HepG2 (cell line): Measurements from ENCODE around the gene DLX5. TPM values are rescaled to one million over a fixed set of nuclear protein-coding genes. Genes with fewer than 3 reads are reported as not detected.

ENCODE experiments used
- ATAC-seq: fragments of 200-7000 bp; cut with Tn5 transposase; 3 replicates; pipeline ENCODE4 v1.9.1; 2020; ENCODE audit warnings: mild to moderate bottlenecking, moderate library complexity
- BruUV-seq: library from RNA; stranded (reverse); fragments of 400-500 nt; replicated peaks from 2 replicates; lab custom pipeline; 2021; lab: Mats Ljungman, UMichigan
- CTCF ChIA-PET: fragments of 300-600 bp; formaldehyde crosslinking; extraction: SDS; loops from one replicate; lab custom pipeline; 2021; ENCODE audit warnings: low total read pairs, inconsistent platforms, low intra/inter-chr PET ratio; lab: Yijun Ruan, JAX
- POLR2A ChIA-PET: fragments of 350-600 bp; sonication (Branson Sonifier 250); formaldehyde crosslinking; loops from one replicate; lab custom pipeline; 2020; ENCODE audit warnings: antibody characterized with exemption, inconsistent platforms; lab: Yijun Ruan, JAX
- DNase-seq: peaks from one replicate; pipeline ENCODE4 v3.0.0-alpha.2; 2015; ENCODE audit warnings: low spot score
- FAIRE-seq: peaks from 3 replicates; lab custom pipeline; 2011; peaks lifted over from hg19 to GRCh38; lab: Jason Lieb, UNC
- H2AFZ ChIP-seq: one replicate; pipeline ENCODE4 v1.6.1; 2011; ENCODE audit warnings: low read length, inconsistent platforms
- H3K27ac ChIP-seq: fragments of 300-600 bp; 3 replicates; pipeline ENCODE4 v1.8.0; 2011; ENCODE audit warnings: mixed run types, mild to moderate bottlenecking, mixed read lengths, low read length, inconsistent platforms; ENCODE audit not compliant: insufficient read depth; ENCODE audit errors: extremely low read length
- H3K27me3 ChIP-seq, 2 experiments: fragments of 200-600 bp in 1 of 2; 2 replicates in 1 of 2; 3 replicates in 1 of 2; pipeline versions ENCODE4 v1.6.0 to v1.8.0; 2011; ENCODE audit warnings: low read length in 2 of 2, mild to moderate bottlenecking in 2 of 2, moderate library complexity in 2 of 2, inconsistent platforms in 1 of 2; ENCODE audit not compliant: insufficient read depth in 2 of 2, control insufficient read depth in 1 of 2
- H3K36me3 ChIP-seq, 2 experiments: fragments of 200-600 bp in 1 of 2; replicated peaks in 1 of 2; 2 replicates in 1 of 2; 3 replicates in 1 of 2; pipeline versions ENCODE4 v1.5.1 to v1.8.0; 2011; ENCODE audit warnings: low read length in 2 of 2, inconsistent platforms in 1 of 2; ENCODE audit not compliant: insufficient read depth in 2 of 2, control insufficient read depth in 1 of 2
- H3K4me1 ChIP-seq: 2 replicates; pipeline ENCODE4 v1.5.1; 2012; ENCODE audit warnings: low read length, inconsistent platforms; ENCODE audit not compliant: insufficient read depth
- H3K4me2 ChIP-seq: 2 replicates; pipeline ENCODE4 v1.6.0; 2011; ENCODE audit warnings: low read depth, low read length, inconsistent platforms
- H3K4me3 ChIP-seq, 3 experiments: fragments of 200-600 bp in 1 of 3; sonication (generic), shearing (Covaris generic) in 1 of 3; replicated peaks in 1 of 3; 2 replicates each; pipeline ENCODE4 v1.5.1; 2011 to 2016; ENCODE audit warnings: low read length in 3 of 3, inconsistent platforms in 2 of 3, low read depth in 2 of 3, mild to moderate bottlenecking in 2 of 3, control low read depth in 1 of 3, mixed read lengths in 1 of 3; ENCODE audit not compliant: insufficient read depth in 1 of 3
- H3K79me2 ChIP-seq: one replicate; pipeline ENCODE4 v1.6.1; 2011; ENCODE audit warnings: low read length, inconsistent platforms; ENCODE audit not compliant: insufficient read depth
- H3K9ac ChIP-seq: 2 replicates; pipeline ENCODE4 v1.6.0; 2011; ENCODE audit warnings: mild to moderate bottlenecking, low read depth, low read length, inconsistent platforms; ENCODE audit not compliant: insufficient read depth
- H3K9me3 ChIP-seq: 2 replicates; pipeline ENCODE4 v1.5.1; 2012; ENCODE audit warnings: mild to moderate bottlenecking, low read length
- H4K20me1 ChIP-seq: 2 replicates; pipeline ENCODE4 v1.6.0; 2011; ENCODE audit warnings: inconsistent platforms, mild to moderate bottlenecking, low read length, moderate library complexity; ENCODE audit not compliant: insufficient read depth
- CBFB ChIP-seq: sonication (generic); formaldehyde crosslinking; IDR thresholded peaks from 2 replicates; pipeline ENCODE4 v1.4.0; 2020; ENCODE audit warnings: missing genetic modification reagents
- CEBPZ ChIP-seq: IDR thresholded peaks from 2 replicates; pipeline ENCODE4 v1.6.1; 2012; ENCODE audit warnings: low read length, improper control_type of control experiment
- HNRNPH1 ChIP-seq: fragments of 200-400 bp; formaldehyde crosslinking; optimal IDR thresholded peaks from 2 replicates; pipeline ENCODE3; 2017; ENCODE audit warnings: mild to moderate bottlenecking, low read depth, low read length
- HOXA9 ChIP-seq: sonication (generic); formaldehyde crosslinking; IDR thresholded peaks from 2 replicates; pipeline ENCODE4 v1.8.1; 2022; ENCODE audit warnings: missing genetic modification reagents, mild to moderate bottlenecking, moderate library complexity, borderline replicate concordance
- NBN ChIP-seq: fragments of 450-650 bp; conservative IDR thresholded peaks from 2 replicates; pipeline ENCODE4 v1.6.1; 2017
- NFE2L2 ChIP-seq: fragments of 150-350 bp; IDR thresholded peaks from 2 replicates; pipeline ENCODE4 v1.6.1; 2014; ENCODE audit warnings: low read length
- PHF5A ChIP-seq: IDR thresholded peaks from one replicate; pipeline ENCODE4 v1.6.1; 2018; ENCODE audit warnings: low read depth, missing genetic modification reagents; ENCODE audit not compliant: unreplicated experiment
- SNAPC5 ChIP-seq: sonication (generic); formaldehyde crosslinking; IDR thresholded peaks from 2 replicates; pipeline ENCODE4 v1.8.1; 2023; ENCODE audit warnings: mild to moderate bottlenecking, missing genetic modification reagents, borderline replicate concordance
- ZNF180 ChIP-seq: sonication (generic); formaldehyde crosslinking; IDR thresholded peaks from 2 replicates; pipeline ENCODE4 v1.4.0; 2020; ENCODE audit warnings: low read depth, missing genetic modification reagents, borderline replicate concordance
- ZNF382 ChIP-seq: sonication (generic); formaldehyde crosslinking; IDR thresholded peaks from 2 replicates; pipeline ENCODE4 v1.5.0; 2020; ENCODE audit warnings: missing genetic modification reagents, mild to moderate bottlenecking, borderline replicate concordance
- ZNF687 ChIP-seq: sonication (generic); formaldehyde crosslinking; IDR thresholded peaks from 2 replicates; pipeline ENCODE4 v1.5.1; 2020; ENCODE audit warnings: mild to moderate bottlenecking, missing genetic modification reagents, moderate library complexity
- whole genome bisulfite sequencing: methylation state at CpG from one replicate; pipeline ENCODE4 v1.1.6; 2017; ENCODE audit warnings: low lambda C conversion rate; 5-methylcytosine and 5-hydroxymethylcytosine counted together
- in situ Hi-C: cut with HindIII; loops from 2 replicates; pipeline ENCODE4 v1.10.0; 2017; ENCODE audit warnings: low pct_unique_long_range_greater_than_20kb; ENCODE audit not compliant: extremely low pct_ligation_motif_present
- intact Hi-C: fragments of 100-400 bp; cut with micrococcal nuclease; formaldehyde crosslinking; loops from one replicate; pipeline ENCODE4 v1.10.0; 2022; ENCODE audit not compliant: unreplicated experiment
- polyA plus RNA-seq, 8 experiments: library from polyadenylated mRNA; depleted of rRNA in 3 of 8; stranded (reverse) in 7 of 8; unstranded in 1 of 8; fragments of >200 nt; fragmentation: Illumina TruSeq in 4 of 8; extraction: Trizol in 4 of 8; gene quantifications; 2 replicates each; pipeline versions ENCODE4 v1.2.1 to v1.2.3, GENCODE V29; 2011 to 2016; ENCODE audit warnings: low read depth in 4 of 8, missing spikeins in 1 of 8, mixed read lengths in 1 of 8; ENCODE audit not compliant: insufficient read depth in 1 of 8
- total RNA-seq, 5 experiments: library from RNA; depleted of rRNA; stranded (reverse); fragments of >200 nt; fragmentation: Illumina TruSeq; extraction: Trizol; gene quantifications; 2 replicates each; pipeline ENCODE4 v1.2.3, GENCODE V29; 2016; ENCODE audit warnings: low read depth in 1 of 5

Gene DLX5
- total and polyA plus RNA-seq, 2 of the 13 experiments (the other 11 are each of a cell fraction or from before 2014, with no cell fraction given) = not detected

GRCh38 chr7:96976106-96976505, 48.5 kb downstream of the DLX5 start:
- no peak overlapping the region for H3K4me3 ChIP-seq
- no peak overlapping the region for H2AFZ ChIP-seq
- in situ Hi-C loops = no loop called here
- H3K4me2 ChIP-seq = no peak overlapping the region
- no peaks in the 10 kb centered on the region; the same call in 1 of the 2 replicates for H4K20me1 ChIP-seq
- ChIA-PET CTCF (no interaction called here), POLR2A (interaction anchor here (0.7 kb wide), 1 partner anchor 30 kb away, joined by 3 read pairs; no protein-coding TSS in a partner anchor)
- TF ChIP-seq NFE2L2 (0 out of 2 replicates have a peak, but pooled peaks have one; percentile 6), CEBPZ (no peak)
- no peaks in the 10 kb centered on the region for H3K27me3 ChIP-seq
- no peak overlapping the region for H3K9ac ChIP-seq
- 89% methylated on average over 2 of the region's 2 CpGs for WGBS
- H3K9me3 ChIP-seq = no peaks in the 10 kb centered on the region
- DNase-seq (no peak), FAIRE-seq (no peak), ATAC-seq (no peak)
- BruUV-seq = no TSS peak
- intact Hi-C loops = no loop called here
- no peak overlapping the region for H3K27ac ChIP-seq
- no peaks in the 10 kb centered on the region for H3K79me2 ChIP-seq
- H3K4me1 ChIP-seq = peaks cover 36% of the 10 kb centered on the region
- peaks cover 0 to 4% of the 10 kb centered on the region in 2 experiments; a peak in 2 of 5 replicates for H3K36me3 ChIP-seq

- Histone ChIP-seq H3K4me2 (no peak overlapping the region), H3K9me3 (no peaks in the 10 kb centered on the region), H2AFZ (no peak overlapping the region), H3K27me3 (no peaks in the 10 kb centered on the region), H3K27ac (no peak overlapping the region), H3K9ac (no peak overlapping the region), H3K79me2 (no peaks in the 10 kb centered on the region), H3K4me1 (peaks cover 42% of the 10 kb centered on the region), H3K36me3 (peaks cover 0 to 4% of the 10 kb centered on the region in 2 experiments; a peak in 2 of 5 replicates), H3K4me3 (no peak overlapping the region), H4K20me1 (no peaks in the 10 kb centered on the region)
- in situ Hi-C loops (no loop called here), intact Hi-C loops (no loop called here)
- 92% methylated on average over 2 of the region's 2 CpGs for WGBS
- FAIRE-seq = no peak
- ChIA-PET POLR2A (no interaction called here), CTCF (no interaction called here)
- no TSS peak for BruUV-seq
- no peak for ATAC-seq
- DNase-seq = no peak
- TF ChIP-seq CBFB (CRISPR knock-in tag) (no peak), SNAPC5 (CRISPR knock-in tag) (no peak), ZNF180 (CRISPR knock-in tag) (no peak), ZNF382 (CRISPR knock-in tag) (no peak), HOXA9 (CRISPR knock-in tag) (no peak), PHF5A (no peak), NBN (no peak), HNRNPH1 (no peak), ZNF687 (no peak)
These were observed 50.6 kb downstream of the DLX5 start for GRCh38 chr7:96973986-96974385.
